CD4-positive, alpha-beta T cell (primary cell): ENCODE measurements around the gene PURA. TPM values are rescaled to one million over a fixed set of nuclear protein-coding genes. Genes with fewer than 3 reads are reported as not detected.

Source experiments
- ATAC-seq: fragments of 200-7000 bp; cut with Tn5 transposase; one replicate; pipeline ENCODE4 v1.10.0; 2022; ENCODE audit warnings: mild to moderate bottlenecking; ENCODE audit not compliant: poor library complexity
- CTCF ChIA-PET: fragments of 350-600 bp; sonication (Branson Sonifier 250); formaldehyde crosslinking; loops from one replicate; lab custom pipeline; 2021; ENCODE audit warnings: antibody characterized with exemption, inconsistent platforms; lab: Charles Lee
- POLR2A ChIA-PET: fragments of 350-600 bp; sonication (Branson Sonifier 250); formaldehyde crosslinking; loops from one replicate; lab custom pipeline; 2021; ENCODE audit warnings: antibody characterized with exemption, inconsistent platforms; lab: Charles Lee
- DNase-seq, 14 experiments: peaks; one replicate each; pipeline ENCODE4 v3.0.0-alpha.2; 2013 to 2020; ENCODE audit warnings: mixed read lengths in 2 of 14
- H3K27ac ChIP-seq, 2 donors: one replicate each; pipeline versions ENCODE4 v1.5.1 to v1.7.0; 2013; ENCODE audit warnings: low read length in 2 of 2, low read depth in 1 of 2, mild to moderate bottlenecking in 1 of 2
- H3K27me3 ChIP-seq, 2 experiments: 1 replicate in 1 of 2; 2 replicates in 1 of 2; pipeline versions ENCODE4 v1.6.1 to v1.7.0; 2013; ENCODE audit warnings: low read length in 2 of 2, control low read depth in 1 of 2, mild to moderate bottlenecking in 1 of 2, moderate library complexity in 1 of 2; ENCODE audit not compliant: insufficient read depth in 2 of 2, control insufficient read depth in 1 of 2
- H3K36me3 ChIP-seq: one replicate; pipeline ENCODE4 v1.6.1; 2013; ENCODE audit warnings: low read length, control low read depth; ENCODE audit not compliant: insufficient read depth
- H3K4me1 ChIP-seq: one replicate; pipeline ENCODE4 v1.6.1; 2013; ENCODE audit warnings: low read length, control low read depth; ENCODE audit not compliant: insufficient read depth
- H3K4me3 ChIP-seq: one replicate; pipeline ENCODE4 v1.5.1; 2013; ENCODE audit warnings: mild to moderate bottlenecking, low read length, moderate library complexity
- H3K9me3 ChIP-seq, 2 experiments: 1 replicate in 1 of 2; 2 replicates in 1 of 2; pipeline versions ENCODE4 v1.6.1 to v1.7.0; 2013; ENCODE audit warnings: low read length in 2 of 2, mild to moderate bottlenecking in 2 of 2, control low read depth in 1 of 2, moderate library complexity in 1 of 2; ENCODE audit not compliant: control insufficient read depth in 1 of 2, insufficient read depth in 1 of 2
- H3K27ac Mint-ChIP-seq: one replicate; pipeline ENCODE4 v1.8.0; 2020; ENCODE audit warnings: mixed read lengths
- H3K27me3 Mint-ChIP-seq: one replicate; pipeline ENCODE4 v1.8.0; 2021; ENCODE audit warnings: mixed read lengths
- H3K36me3 Mint-ChIP-seq: one replicate; pipeline ENCODE4 v1.8.0; 2021; ENCODE audit warnings: low read depth, mixed read lengths
- H3K4me1 Mint-ChIP-seq: one replicate; pipeline ENCODE4 v1.8.0; 2021; ENCODE audit warnings: low read depth, mixed read lengths
- H3K4me3 Mint-ChIP-seq: one replicate; pipeline ENCODE4 v1.8.0; 2020; ENCODE audit warnings: mild to moderate bottlenecking, mixed read lengths
- H3K9me3 Mint-ChIP-seq: one replicate; pipeline ENCODE4 v1.8.0; 2020; ENCODE audit warnings: mixed read lengths
- intact Hi-C, 2 experiments: fragments of 100-400 bp; cut with DNase I in 1 of 2; cut with micrococcal nuclease in 1 of 2; formaldehyde crosslinking; loops; one replicate each; pipeline versions ENCODE4 v1.15.1 to v1.9.0; 2023 to 2025; cut with DNase I, micrococcal nuclease
- total RNA-seq, 174 experiments: library from RNA in 2 of 174; stranded (reverse) in 2 of 174; gene quantifications; one replicate each; pipeline ENCODE4 v1.2.3 and lab custom pipeline; 2021 to 2026
- TF ChIP-seq, protein P1 (sequence below): fragments of 200-600 bp; IDR thresholded peaks from one replicate; pipeline ENCODE4 v1.8.0; 2022; ENCODE audit warnings: antibody characterized with exemption, mild to moderate bottlenecking

PURA gene
- total RNA-seq, 2 experiments from 2014 or later, result 7.0 to 7.9 TPM

DNA sequence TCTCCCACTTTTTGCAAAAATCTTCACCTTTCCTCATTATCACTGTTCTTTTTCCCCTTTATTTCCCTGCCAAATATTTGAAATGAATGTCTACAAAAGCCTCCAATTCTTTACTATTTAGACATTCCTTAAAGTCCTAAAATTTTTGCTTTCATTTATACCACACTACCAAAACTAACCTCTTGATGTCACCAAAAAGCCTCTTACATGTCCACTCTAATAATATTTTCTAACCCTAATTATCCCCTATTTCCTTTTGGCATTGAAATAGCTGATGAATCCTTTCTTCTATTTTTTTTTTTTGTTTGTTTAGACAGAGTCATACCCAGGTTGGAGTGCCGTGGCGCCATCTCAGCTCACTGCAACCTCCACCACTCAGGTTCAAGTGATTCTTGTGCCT lies 38.5 kb upstream of the PURA start:
- DNase-seq, result peak in 1 of 14 experiments; percentile 4
- TF ChIP-seq, protein P1, sequence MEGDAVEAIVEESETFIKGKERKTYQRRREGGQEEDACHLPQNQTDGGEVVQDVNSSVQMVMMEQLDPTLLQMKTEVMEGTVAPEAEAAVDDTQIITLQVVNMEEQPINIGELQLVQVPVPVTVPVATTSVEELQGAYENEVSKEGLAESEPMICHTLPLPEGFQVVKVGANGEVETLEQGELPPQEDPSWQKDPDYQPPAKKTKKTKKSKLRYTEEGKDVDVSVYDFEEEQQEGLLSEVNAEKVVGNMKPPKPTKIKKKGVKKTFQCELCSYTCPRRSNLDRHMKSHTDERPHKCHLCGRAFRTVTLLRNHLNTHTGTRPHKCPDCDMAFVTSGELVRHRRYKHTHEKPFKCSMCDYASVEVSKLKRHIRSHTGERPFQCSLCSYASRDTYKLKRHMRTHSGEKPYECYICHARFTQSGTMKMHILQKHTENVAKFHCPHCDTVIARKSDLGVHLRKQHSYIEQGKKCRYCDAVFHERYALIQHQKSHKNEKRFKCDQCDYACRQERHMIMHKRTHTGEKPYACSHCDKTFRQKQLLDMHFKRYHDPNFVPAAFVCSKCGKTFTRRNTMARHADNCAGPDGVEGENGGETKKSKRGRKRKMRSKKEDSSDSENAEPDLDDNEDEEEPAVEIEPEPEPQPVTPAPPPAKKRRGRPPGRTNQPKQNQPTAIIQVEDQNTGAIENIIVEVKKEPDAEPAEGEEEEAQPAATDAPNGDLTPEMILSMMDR, result no peak
- intact Hi-C loops, result loop anchor here in 1 of 2 experiments (2.0 kb wide), 1 partner anchor 37 kb away; no protein-coding TSS in a partner anchor

GRCh38 chr5:140076142-140076541 lies 37.8 kb upstream of the PURA start:
- CTCF ChIA-PET, result interaction anchor here (1.6 kb wide), 1 partner anchor 68 kb away, joined by 7 read pairs; no protein-coding TSS in a partner anchor
- no peaks in the 10 kb centered on the region for H3K36me3 Mint-ChIP-seq

More for the DNA sequence above, 38.5 kb upstream of the PURA start:
- no peak overlapping the region for H3K27ac Mint-ChIP-seq
- no peak overlapping the region for H3K4me3 Mint-ChIP-seq
- ChIA-PET CTCF (interaction anchor here (1.6 kb wide), 1 partner anchor 69 kb away, joined by 7 read pairs; no protein-coding TSS in a partner anchor), POLR2A (interaction anchor here (1.1 kb wide), 1 partner anchor 32 kb away, joined by 3 read pairs; no protein-coding TSS in a partner anchor)
- no peak overlapping the region for H3K4me3 ChIP-seq
- no peak overlapping the region for H3K27ac ChIP-seq
- H3K4me1 Mint-ChIP-seq, result no peaks in the 10 kb centered on the region
- no peaks in the 10 kb centered on the region for H3K9me3 Mint-ChIP-seq
- H3K36me3 Mint-ChIP-seq, result no peaks in the 10 kb centered on the region
- no peaks in the 10 kb centered on the region for H3K4me1 ChIP-seq
- peaks cover 45% of the 10 kb centered on the region for H3K27me3 Mint-ChIP-seq
- no peak for ATAC-seq
- H3K36me3 ChIP-seq, result no peaks in the 10 kb centered on the region
- no peaks in the 10 kb centered on the region for H3K9me3 ChIP-seq
- H3K27me3 ChIP-seq, result peaks cover 7 to 10% of the 10 kb centered on the region in 2 experiments

GRCh38 chr5:140076788-140077187 lies 37.1 kb upstream of the PURA start:
- Histone ChIP-seq H3K9me3 (no peaks in the 10 kb centered on the region), H3K36me3 (no peaks in the 10 kb centered on the region), H3K27me3 (peaks cover 7 to 10% of the 10 kb centered on the region in 2 experiments), H3K4me3 (no peak overlapping the region), H3K4me1 (no peaks in the 10 kb centered on the region), H3K27ac (no peak overlapping the region)
- Mint-ChIP-seq H3K36me3 (no peaks in the 10 kb centered on the region), H3K27me3 (peaks cover 50% of the 10 kb centered on the region), H3K27ac (no peak overlapping the region), H3K4me1 (no peaks in the 10 kb centered on the region), H3K4me3 (no peak overlapping the region), H3K9me3 (no peaks in the 10 kb centered on the region)
- ChIA-PET POLR2A (no interaction called here), CTCF (interaction anchor here (0.7 to 1.6 kb wide), 2 partner anchors 67 to 89 kb away, joined by 3 to 7 read pairs; no protein-coding TSS in a partner anchor)
- TF ChIP-seq, protein P1, result no peak
- intact Hi-C loops, result no loop called here
- DNase-seq, result no peak
- ATAC-seq, result no peak

More at GRCh38 chr5:140076142-140076541, 37.8 kb upstream of the PURA start:
- Mint-ChIP-seq H3K27ac (no peak overlapping the region), H3K4me3 (no peak overlapping the region), H3K4me1 (no peaks in the 10 kb centered on the region), H3K27me3 (peaks cover 49% of the 10 kb centered on the region), H3K9me3 (no peaks in the 10 kb centered on the region)
- H3K9me3 ChIP-seq, result no peaks in the 10 kb centered on the region
- DNase-seq (no peak), ATAC-seq (no peak)
- no peaks in the 10 kb centered on the region for H3K36me3 ChIP-seq
- POLR2A ChIA-PET, result interaction anchor here (1.1 kb wide), 1 partner anchor 31 kb away, joined by 3 read pairs; no protein-coding TSS in a partner anchor
- TF ChIP-seq, protein P1, result no peak
- H3K27ac ChIP-seq, result no peak overlapping the region
- no peak overlapping the region for H3K4me3 ChIP-seq
- intact Hi-C loops, result no loop called here
- H3K27me3 ChIP-seq, result peaks cover 7 to 10% of the 10 kb centered on the region in 2 experiments
- no peaks in the 10 kb centered on the region for H3K4me1 ChIP-seq
